Progenitor cell of endocrine pancreas (in vitro differentiated cells): ENCODE results near the gene ACTN2. TPM values are rescaled to one million over a fixed set of nuclear protein-coding genes. Genes with fewer than 3 reads are reported as not detected.

Source experiments
- DNase-seq: peaks from one replicate; pipeline ENCODE4 v3.0.0; 2021; ENCODE audit warnings: low spot score; ENCODE audit not compliant: unreplicated experiment
- H3K27ac Mint-ChIP-seq: 2 replicates; pipeline ENCODE4 v1.8.0; 2021; ENCODE audit warnings: mild to moderate bottlenecking, moderate library complexity, mixed read lengths
- H3K27me3 Mint-ChIP-seq: 2 replicates; pipeline ENCODE4 v1.8.0; 2021; ENCODE audit warnings: mixed read lengths
- H3K36me3 Mint-ChIP-seq: 2 replicates; pipeline ENCODE4 v1.8.0; 2022; ENCODE audit warnings: mixed read lengths; ENCODE audit not compliant: insufficient read depth
- H3K4me1 Mint-ChIP-seq: 2 replicates; pipeline ENCODE4 v1.8.0; 2021; ENCODE audit warnings: low read depth, mixed read lengths
- H3K4me3 Mint-ChIP-seq: 2 replicates; pipeline ENCODE4 v1.8.0; 2021; ENCODE audit warnings: low read depth, mild to moderate bottlenecking, moderate library complexity, mixed read lengths
- H3K9me3 Mint-ChIP-seq: 2 replicates; pipeline ENCODE4 v1.8.0; 2021; ENCODE audit warnings: low read depth, mixed read lengths
- total RNA-seq: library from RNA; stranded (reverse); gene quantifications from 2 replicates; pipeline ENCODE4 v1.2.1, GENCODE V29; 2021
- TF ChIP-seq, protein P1 (sequence below): fragments of 200-600 bp; sonication (generic); IDR thresholded peaks from one replicate; pipeline ENCODE4 v1.5.0; 2021; ENCODE audit warnings: antibody characterized with exemption, mild to moderate bottlenecking; ENCODE audit not compliant: unreplicated experiment

Gene ACTN2
- total RNA-seq, 1 donor from 2014 or later: 0.10 TPM

GRCh38 chr1:236686815-236687160 lies 489 bp downstream of the ACTN2 start:
- TF ChIP-seq, protein P1, sequence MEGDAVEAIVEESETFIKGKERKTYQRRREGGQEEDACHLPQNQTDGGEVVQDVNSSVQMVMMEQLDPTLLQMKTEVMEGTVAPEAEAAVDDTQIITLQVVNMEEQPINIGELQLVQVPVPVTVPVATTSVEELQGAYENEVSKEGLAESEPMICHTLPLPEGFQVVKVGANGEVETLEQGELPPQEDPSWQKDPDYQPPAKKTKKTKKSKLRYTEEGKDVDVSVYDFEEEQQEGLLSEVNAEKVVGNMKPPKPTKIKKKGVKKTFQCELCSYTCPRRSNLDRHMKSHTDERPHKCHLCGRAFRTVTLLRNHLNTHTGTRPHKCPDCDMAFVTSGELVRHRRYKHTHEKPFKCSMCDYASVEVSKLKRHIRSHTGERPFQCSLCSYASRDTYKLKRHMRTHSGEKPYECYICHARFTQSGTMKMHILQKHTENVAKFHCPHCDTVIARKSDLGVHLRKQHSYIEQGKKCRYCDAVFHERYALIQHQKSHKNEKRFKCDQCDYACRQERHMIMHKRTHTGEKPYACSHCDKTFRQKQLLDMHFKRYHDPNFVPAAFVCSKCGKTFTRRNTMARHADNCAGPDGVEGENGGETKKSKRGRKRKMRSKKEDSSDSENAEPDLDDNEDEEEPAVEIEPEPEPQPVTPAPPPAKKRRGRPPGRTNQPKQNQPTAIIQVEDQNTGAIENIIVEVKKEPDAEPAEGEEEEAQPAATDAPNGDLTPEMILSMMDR: no peak
- Mint-ChIP-seq H3K27me3 (peaks cover 79% of the 10 kb centered on the region), H3K36me3 (peaks cover 4% of the 10 kb centered on the region), H3K27ac (no peak overlapping the region), H3K9me3 (peaks cover 7% of the 10 kb centered on the region), H3K4me3 (no peak overlapping the region), H3K4me1 (no peaks in the 10 kb centered on the region)
- DNase-seq: no peak

DNA sequence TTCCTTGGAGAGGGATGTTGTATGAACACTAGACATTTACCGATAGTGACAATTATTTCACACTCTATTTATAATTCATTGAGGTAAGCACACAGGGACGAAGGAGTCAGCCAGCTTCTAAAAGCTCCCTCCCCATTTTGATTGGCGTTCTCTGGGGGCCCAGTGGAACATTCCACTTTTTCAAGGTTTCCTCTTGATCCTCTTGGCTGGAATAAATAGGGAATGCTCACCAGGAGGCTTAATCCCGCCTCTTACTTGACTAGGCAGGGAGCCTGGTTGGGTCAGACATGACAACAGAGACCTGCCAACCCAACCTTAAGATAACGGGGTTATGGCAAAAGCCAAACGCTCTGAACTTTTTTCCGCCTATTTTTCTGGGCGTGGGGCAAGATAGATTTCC lies 974 bp downstream of the ACTN2 start:
- no peak overlapping the region for H3K27ac Mint-ChIP-seq
- peaks cover 4% of the 10 kb centered on the region for H3K36me3 Mint-ChIP-seq
- peaks cover 80% of the 10 kb centered on the region for H3K27me3 Mint-ChIP-seq
- peaks cover 3% of the 10 kb centered on the region for H3K4me1 Mint-ChIP-seq
- TF ChIP-seq, protein P1: no peak
- peak overlapping the region; percentile 37 for H3K4me3 Mint-ChIP-seq
- DNase-seq: no peak
- H3K9me3 Mint-ChIP-seq: peaks cover 7% of the 10 kb centered on the region

GRCh38 chr1:236688705-236689104 lies 2.4 kb downstream of the ACTN2 start:
- TF ChIP-seq, protein P1: no peak
- H3K27me3 Mint-ChIP-seq: peaks cover 79% of the 10 kb centered on the region

GRCh38 chr1:236689713-236690569 lies 3.6 kb downstream of the ACTN2 start:
- DNase-seq: no peak
- H3K4me1 Mint-ChIP-seq: peaks cover 5% of the 10 kb centered on the region
- H3K27me3 Mint-ChIP-seq: peaks cover 80% of the 10 kb centered on the region

More at GRCh38 chr1:236688705-236689104, 2.4 kb downstream of the ACTN2 start:
- Mint-ChIP-seq H3K36me3 (peaks cover 4% of the 10 kb centered on the region), H3K4me1 (peaks cover 5% of the 10 kb centered on the region), H3K4me3 (no peak overlapping the region), H3K9me3 (peaks cover 7% of the 10 kb centered on the region), H3K27ac (no peak overlapping the region)
- no peak for DNase-seq

GRCh38 chr1:236691348-236691747 lies 5.0 kb downstream of the ACTN2 start:
- Mint-ChIP-seq H3K4me1 (peaks cover 5% of the 10 kb centered on the region), H3K27ac (no peak overlapping the region), H3K9me3 (no peaks in the 10 kb centered on the region), H3K4me3 (no peak overlapping the region), H3K27me3 (peaks cover 73% of the 10 kb centered on the region), H3K36me3 (no peaks in the 10 kb centered on the region)
- TF ChIP-seq, protein P1: no peak
- DNase-seq: no peak

More at GRCh38 chr1:236689713-236690569, 3.6 kb downstream of the ACTN2 start:
- no peak overlapping the region for H3K27ac Mint-ChIP-seq
- peaks cover 4% of the 10 kb centered on the region for H3K36me3 Mint-ChIP-seq
- TF ChIP-seq, protein P1: no peak
- no peak overlapping the region for H3K4me3 Mint-ChIP-seq
- H3K9me3 Mint-ChIP-seq: peaks cover 7% of the 10 kb centered on the region
